A549 treated with CpdA at 1 μM for 4 hours (cell line): ENCODE results near the gene CASP10. TPM values are rescaled to one million over a fixed set of nuclear protein-coding genes. Genes with fewer than 3 reads are reported as not detected.

ENCODE experiments used
- total RNA-seq: library from RNA; stranded (reverse); fragments of 200-300 nt; extraction: Qiagen RNA extraction; gene quantifications from 5 replicates; pipeline ENCODE4 v1.2.3, GENCODE V29; 2022; ENCODE audit warnings: low read depth

The CASP10 gene, protein sequence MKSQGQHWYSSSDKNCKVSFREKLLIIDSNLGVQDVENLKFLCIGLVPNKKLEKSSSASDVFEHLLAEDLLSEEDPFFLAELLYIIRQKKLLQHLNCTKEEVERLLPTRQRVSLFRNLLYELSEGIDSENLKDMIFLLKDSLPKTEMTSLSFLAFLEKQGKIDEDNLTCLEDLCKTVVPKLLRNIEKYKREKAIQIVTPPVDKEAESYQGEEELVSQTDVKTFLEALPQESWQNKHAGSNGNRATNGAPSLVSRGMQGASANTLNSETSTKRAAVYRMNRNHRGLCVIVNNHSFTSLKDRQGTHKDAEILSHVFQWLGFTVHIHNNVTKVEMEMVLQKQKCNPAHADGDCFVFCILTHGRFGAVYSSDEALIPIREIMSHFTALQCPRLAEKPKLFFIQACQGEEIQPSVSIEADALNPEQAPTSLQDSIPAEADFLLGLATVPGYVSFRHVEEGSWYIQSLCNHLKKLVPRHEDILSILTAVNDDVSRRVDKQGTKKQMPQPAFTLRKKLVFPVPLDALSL
- total RNA-seq: 1.8 to 2.5 TPM (median 2.2 TPM) in 5 replicates

DNA sequence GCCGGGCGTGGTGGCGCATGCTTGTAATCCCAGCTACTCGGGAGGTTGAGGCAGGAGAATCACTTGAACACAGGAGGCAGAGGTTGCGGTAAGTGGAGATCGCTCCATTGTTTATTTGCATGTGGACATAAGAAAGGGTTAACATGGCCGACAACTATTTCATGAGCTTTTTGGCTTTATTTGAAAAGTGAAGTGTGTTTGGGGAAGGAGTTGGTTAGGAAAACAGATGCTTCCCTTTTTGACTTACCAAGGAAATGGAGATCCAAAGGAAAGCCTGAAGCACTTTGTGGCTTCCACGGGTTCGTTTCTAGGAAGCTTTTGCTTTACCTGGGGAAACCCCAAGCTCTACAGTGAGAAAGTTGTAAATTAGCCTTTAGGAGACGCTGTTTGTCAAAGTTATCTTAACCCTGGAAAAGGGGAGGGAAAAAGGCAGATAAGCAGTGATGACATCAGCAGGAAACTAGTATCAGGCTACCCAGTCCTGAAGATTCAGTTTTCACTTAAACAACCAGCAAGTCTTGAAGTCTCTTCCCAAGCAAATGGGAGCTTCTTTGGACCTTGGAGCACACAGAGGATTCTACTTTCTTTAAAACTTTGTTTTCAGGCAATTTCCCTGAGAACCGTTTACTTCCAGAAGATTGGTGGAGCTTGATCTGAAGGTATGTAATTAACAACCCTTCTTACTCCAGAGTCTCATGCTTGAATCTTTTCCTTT lies at the start of gene CASP10:
CASP10 (plus strand) TSS at position 492 of the 715 bp plus-strand sequence. CDS start 2,637 bp downstream, outside the sequence.

DNA sequence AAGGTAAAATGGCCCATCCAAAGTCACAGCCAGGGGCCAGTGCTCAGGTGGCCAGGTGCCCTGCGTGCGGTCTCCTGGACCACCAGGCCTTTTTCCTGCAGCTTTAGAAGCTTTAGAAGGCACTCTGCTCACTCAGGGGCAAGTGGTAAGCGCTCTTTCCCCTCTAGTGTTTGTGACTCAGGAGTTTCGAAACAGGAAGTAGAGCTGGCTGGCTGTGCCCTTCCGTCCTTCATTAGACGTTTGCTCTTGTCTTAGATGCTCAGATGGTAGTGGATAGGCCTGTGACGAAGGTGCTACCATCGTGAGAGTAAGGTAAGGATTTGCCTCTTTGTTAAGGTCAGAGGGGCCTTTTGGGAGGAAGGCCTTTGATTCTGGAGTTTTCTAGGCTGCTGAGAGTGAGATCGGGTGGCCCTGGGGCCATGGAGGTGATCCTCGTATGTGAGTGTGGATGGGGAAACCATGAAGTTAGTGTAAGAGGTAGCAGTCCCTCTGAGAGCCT lies 77.4 kb downstream of the CASP10 start, which contains the start of gene CASP8:
CASP8 (plus strand) TSS at position 235 of the 499 bp plus-strand sequence. CDS start 5,951 bp downstream, outside the sequence.

Other genes starting within 250 kb of the CASP10 start
- 14.2 to 16.2 TPM (median 14.8 TPM) in 5 replicates for gene ORC2, start 219.5 kb upstream of the CASP10 start, total RNA-seq
- gene HYCC2, start 111.5 kb upstream of the CASP10 start, total RNA-seq: 3.1 to 4.6 TPM (median 3.7 TPM) in 5 replicates
- 123 to 175 TPM (median 138 TPM) in 5 replicates for gene NDUFB3, start 111.1 kb upstream of the CASP10 start, total RNA-seq
- 60.3 to 87.2 TPM (median 73.2 TPM) in 5 replicates for gene CFLAR, start 67.0 kb upstream of the CASP10 start, total RNA-seq
- 33.6 to 41.8 TPM (median 34.6 TPM) in 5 replicates for gene CASP8, start 77.4 kb downstream of the CASP10 start, total RNA-seq
- 0.10 to 0.58 TPM (median 0.20 TPM) in 3 of 5 replicates, not detected in the others for gene FLACC1, start 174.2 kb downstream of the CASP10 start, total RNA-seq